NCI-H82 (cell line): ENCODE data around the gene MAGI2.
"Not testable (repeated sequence)": the region's sequence is repeated elsewhere in the genome, so short reads cannot be mapped to it uniquely, and the experiment has no call there.

Experiments
- DNase-seq: peaks from one replicate; lab custom pipeline; 2025; lab: John Stamatoyannopoulos, UW

MAGI2 gene

DNA sequence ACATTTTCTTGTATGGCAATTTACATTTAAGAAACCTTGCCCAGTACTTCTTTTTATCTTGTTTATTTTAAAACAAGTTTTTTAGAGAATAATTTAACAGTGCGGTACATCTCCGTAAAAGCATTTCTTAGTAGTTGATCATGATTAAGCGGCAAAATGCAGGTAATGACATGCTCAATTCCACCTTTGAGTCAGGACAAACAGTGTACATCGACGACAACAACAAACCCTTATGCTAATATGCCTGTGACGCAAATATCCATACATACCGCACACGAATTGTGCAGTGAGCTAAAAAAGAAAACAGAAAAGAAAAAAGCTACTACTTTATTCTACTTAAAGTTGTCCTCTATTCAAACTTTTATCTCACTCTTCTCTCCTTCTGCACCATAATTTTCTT lies 1.9 kb downstream of the MAGI2 start:
- DNase-seq = no peak

DNA sequence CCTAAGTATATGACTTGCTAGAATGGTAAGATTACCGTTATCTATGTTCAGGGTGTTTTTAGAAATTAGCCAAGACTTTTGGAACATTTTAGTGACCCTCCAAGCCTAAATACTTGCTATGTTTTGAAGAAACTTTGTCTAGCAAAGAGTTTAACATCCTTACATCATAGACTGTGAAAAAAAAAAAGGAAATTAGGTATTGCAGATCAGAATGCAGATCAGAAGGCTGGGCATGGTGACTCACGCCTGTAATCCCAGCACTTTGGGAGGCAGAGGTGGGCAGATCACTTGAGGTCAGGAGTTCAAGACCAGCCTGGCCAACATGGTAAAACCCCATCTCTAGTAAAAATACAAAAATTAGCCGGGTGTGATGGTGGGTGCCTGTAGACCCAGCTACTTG lies 10.7 kb downstream of the MAGI2 start:
- not testable (repeated sequence) for DNase-seq

DNA sequence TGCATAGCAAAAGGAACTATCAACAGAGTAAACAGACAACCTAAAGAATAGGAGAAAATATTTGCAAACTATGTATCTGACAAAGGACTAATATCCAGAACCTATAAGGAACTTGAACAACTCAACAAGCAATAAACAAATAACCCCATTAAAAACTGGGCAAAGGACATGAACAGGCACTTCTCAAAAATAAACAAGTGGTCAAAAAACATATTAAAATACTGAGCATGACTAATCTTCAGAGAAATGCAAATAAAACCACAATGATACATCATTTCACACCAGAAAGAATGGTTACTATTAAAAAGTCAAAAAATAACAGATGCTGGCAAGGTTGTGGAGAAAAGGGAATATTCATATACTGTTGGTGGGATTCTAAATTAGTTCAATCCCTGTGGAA lies 17.1 kb downstream of the MAGI2 start:
- no peak for DNase-seq

- no peak for DNase-seq
Measured at GRCh38 chr7:79434867-79435266, 18.6 kb downstream of the MAGI2 start.

DNA sequence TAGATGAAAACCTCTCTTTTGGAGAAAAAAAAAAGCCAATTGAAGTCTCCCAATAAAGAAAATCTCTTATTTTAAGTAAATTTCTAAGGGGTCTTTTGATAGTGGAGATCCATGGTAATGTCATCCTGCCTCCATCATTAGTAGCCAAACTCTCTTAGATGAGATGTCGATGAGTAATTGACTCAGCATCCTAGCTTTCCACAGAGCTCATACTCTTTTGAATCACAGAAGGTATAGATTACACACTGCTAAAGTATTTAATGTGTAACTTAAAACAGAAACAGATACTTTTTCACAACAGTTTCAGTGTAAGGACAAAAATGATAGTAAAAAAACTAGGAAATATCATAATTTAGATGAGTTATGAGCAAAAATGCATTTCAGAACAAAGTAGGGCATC lies 19.4 kb downstream of the MAGI2 start:
- DNase-seq = no peak

DNA sequence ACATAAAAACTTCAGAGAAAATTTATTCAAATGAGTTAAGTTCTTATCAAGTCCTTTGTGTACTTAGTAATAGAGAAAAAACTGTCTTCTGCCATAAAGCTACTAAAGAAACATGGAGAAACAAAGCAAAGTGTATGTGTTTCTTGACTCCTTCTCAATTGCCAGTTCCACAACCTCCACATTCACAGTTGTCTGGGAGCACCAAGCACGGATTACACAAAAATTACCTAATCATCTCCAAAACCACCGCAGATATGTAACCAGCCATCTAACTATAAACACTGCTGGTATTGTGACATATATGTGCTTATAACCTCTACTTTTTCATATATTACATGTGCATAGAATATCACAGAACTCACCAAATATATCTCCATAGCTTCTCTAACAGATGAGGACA lies 23.1 kb downstream of the MAGI2 start:
- DNase-seq = no peak

GRCh38 chr7:79425665-79426064 lies 27.8 kb downstream of the MAGI2 start:
- DNase-seq = no peak

- no peak for DNase-seq
Measured at GRCh38 chr7:79421751-79422150, 31.7 kb downstream of the MAGI2 start.

DNA sequence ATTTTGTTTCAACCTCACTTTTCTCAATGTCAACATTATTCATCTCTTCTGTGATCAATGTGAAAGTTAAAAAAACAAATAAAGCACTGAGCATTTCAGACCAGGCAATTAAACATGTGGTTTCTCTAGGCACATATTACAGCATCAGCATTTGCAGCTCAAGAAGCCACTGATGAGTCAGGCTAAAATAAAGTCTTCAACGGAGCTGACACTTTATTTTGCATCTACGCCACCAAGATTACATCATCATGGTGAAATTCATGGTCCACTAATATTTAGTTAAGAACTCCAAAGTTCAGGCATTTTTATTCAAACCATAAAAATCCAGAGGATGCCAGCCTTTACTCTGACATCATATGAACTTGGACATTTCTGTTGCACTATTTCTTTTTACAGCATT lies 33.0 kb downstream of the MAGI2 start:
- no peak for DNase-seq

GRCh38 chr7:79414910-79415309 lies 38.6 kb downstream of the MAGI2 start:
- DNase-seq = no peak

- DNase-seq = no peak
Measured at GRCh38 chr7:79412915-79413314, 40.6 kb downstream of the MAGI2 start.

DNA sequence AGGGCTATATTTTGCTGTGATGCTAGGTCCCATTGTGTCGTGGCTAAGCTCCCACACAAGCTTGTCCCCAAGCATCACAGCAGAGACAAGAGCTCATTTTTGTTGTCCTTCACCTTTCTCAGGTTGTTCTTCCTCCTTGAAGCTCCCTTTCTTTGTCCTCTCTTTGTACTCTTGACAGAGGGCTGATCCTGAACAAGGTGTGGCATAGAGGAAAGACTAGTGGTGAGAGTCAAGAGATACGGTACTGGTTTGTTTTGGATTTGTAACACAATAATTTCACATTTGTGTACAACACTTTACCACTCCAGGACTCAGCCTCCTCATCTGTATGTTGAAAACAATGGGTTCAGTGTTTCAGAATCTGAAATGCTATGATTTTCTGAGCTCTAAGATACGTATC lies 41.0 kb downstream of the MAGI2 start:
- DNase-seq = no peak

- no peak for DNase-seq
Measured at GRCh38 chr7:79410345-79410744, 43.1 kb downstream of the MAGI2 start.

DNA sequence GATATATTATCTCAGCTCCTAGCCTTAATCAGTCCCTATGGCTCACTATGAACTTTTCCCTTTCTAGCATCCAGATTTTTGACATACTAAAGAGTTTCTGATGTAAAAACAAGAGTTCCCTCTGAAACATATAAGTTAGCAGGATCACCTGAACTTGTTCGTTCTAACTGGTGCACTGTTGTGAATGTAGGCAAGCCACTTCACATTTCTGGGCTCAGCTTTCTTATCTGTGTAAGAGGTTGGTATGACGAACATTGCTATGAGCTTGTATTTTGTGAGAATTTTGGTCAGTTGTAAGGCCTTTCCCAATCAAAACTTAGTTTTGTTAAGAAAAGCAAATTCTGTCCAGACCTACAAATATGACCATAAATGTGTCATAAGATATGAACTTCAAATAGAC lies 46.1 kb downstream of the MAGI2 start:
- DNase-seq = no peak

DNA sequence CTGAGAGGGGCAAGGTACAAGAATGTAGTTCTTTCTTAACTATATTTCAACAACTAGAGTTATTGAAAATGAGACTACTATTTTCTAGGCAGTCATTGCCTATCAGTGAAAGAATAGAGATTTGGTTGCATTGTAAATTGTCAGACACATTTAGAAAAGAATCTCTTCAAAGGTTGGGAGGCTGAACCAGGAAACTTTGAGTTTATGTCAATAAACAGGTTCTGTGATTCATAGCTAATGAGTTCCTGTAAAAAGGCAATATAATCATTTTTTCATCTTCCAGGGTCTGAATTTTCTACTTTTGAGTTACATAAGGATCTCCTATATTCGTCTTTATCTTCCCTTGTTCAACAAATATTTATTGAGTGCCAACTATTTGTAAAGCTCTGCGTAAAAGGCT lies 47.1 kb downstream of the MAGI2 start:
- DNase-seq = no peak

DNA sequence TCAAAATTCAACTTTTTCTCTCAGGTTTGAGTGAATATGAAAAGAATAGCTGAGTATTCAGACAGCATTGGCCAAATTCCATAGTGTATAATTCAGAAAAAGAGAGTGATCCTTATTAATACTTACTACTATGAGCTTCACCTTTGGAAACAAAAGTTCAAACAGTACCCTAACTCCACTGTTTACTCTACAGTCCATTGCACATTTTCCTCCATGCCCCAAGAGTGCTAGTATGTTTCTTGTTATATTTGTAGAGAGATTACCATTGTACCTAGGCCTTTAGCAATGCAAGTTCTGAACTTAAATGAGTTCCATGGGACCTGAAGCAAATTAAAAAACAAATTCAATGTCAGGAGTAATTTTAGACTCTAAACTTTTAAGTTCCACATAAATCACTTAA lies 48.1 kb downstream of the MAGI2 start:
- no peak for DNase-seq

DNA sequence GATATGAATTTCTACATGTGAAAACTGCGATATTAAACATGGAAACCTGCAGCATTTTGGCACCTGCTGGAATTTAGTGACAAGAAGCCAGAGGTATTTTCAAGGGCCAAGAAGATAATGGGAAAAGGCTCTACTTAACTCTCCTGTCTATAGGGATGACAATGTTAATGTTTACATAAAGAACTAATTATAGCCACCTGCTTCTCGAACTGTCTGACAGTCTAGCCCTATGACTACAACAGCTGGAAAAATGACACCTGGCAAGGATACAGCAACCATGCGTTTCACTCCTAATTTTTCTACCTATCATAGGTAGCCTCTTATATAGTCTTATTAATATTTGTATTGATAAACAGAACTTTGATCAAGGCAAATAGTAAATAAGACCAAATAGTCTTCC lies 49.6 kb downstream of the MAGI2 start:
- DNase-seq = no peak

GRCh38 chr7:79403451-79403850 lies 50.0 kb downstream of the MAGI2 start:
- no peak for DNase-seq

GRCh38 chr7:79401254-79401653 lies 52.2 kb downstream of the MAGI2 start:
- DNase-seq = no peak

- no peak for DNase-seq
Measured at GRCh38 chr7:79400222-79400621, 53.2 kb downstream of the MAGI2 start.

GRCh38 chr7:79398138-79398749 lies 55.2 kb downstream of the MAGI2 start:
- DNase-seq = peak; percentile 8

GRCh38 chr7:79386688-79387422 lies 66.6 kb downstream of the MAGI2 start:
- peak; percentile 9 for DNase-seq

DNA sequence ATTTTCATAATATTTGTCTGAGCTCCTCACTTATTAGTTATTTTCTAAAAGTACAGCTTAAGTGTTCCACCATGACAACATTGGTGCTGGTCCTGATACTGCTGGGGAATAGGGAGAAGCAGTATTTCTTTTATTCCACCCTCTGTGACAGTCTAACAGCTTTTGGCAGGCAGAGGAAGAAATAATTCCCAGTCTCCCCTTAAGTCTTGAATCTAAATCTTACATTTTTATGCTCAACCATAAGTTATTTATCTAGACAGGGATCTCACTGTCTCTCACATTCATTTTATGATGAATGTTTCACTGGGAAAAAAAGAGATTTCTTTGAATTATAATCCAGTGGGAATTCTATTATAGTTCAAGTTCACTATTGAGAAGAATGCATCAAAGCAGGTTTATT lies 71.5 kb downstream of the MAGI2 start:
- no peak for DNase-seq

DNA sequence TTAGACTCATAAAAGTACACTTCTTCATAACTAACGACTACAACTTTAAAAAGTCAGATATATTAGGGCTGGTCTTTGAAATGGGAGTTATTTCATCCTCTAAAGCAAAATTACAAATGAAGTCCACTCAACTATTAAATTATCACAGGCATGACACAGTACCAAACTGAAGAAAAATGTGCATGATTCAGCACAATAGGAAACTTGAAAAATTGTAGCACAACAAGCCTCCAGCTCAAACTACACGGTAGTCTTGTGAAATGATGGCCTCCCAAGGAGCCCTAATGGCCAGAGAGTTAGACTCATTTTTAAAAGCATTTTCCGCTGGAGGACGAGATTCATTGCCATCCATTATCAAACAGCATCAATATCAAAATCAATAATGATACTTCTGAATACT lies 76.4 kb downstream of the MAGI2 start:
- no peak for DNase-seq
